GM12875 (cell line): ENCODE data around the gene LINC01488.

Experiments
- H3K4me3 ChIP-seq: one replicate; pipeline ENCODE4 v1.5.1; 2011; ENCODE audit warnings: low read depth, low read length, control low read depth
- TF ChIP-seq, protein P1 (sequence below): IDR thresholded peaks from 2 replicates; pipeline ENCODE4 v1.5.1; 2011; ENCODE audit warnings: low read depth, mild to moderate bottlenecking, control low read depth, inconsistent platforms, low read length, moderate library complexity, borderline replicate concordance; ENCODE audit not compliant: insufficient read depth

The LINC01488 gene

GRCh38 chr11:69475141-69475865 is 6.2 kb upstream of the LINC01488 start:
- TF ChIP-seq, protein P1, sequence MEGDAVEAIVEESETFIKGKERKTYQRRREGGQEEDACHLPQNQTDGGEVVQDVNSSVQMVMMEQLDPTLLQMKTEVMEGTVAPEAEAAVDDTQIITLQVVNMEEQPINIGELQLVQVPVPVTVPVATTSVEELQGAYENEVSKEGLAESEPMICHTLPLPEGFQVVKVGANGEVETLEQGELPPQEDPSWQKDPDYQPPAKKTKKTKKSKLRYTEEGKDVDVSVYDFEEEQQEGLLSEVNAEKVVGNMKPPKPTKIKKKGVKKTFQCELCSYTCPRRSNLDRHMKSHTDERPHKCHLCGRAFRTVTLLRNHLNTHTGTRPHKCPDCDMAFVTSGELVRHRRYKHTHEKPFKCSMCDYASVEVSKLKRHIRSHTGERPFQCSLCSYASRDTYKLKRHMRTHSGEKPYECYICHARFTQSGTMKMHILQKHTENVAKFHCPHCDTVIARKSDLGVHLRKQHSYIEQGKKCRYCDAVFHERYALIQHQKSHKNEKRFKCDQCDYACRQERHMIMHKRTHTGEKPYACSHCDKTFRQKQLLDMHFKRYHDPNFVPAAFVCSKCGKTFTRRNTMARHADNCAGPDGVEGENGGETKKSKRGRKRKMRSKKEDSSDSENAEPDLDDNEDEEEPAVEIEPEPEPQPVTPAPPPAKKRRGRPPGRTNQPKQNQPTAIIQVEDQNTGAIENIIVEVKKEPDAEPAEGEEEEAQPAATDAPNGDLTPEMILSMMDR: no peak

GRCh38 chr11:69475866-69476471 is 5.5 kb upstream of the LINC01488 start:
- TF ChIP-seq, protein P1: no peak
- no peak overlapping the region for H3K4me3 ChIP-seq

More at GRCh38 chr11:69475141-69475865, 6.2 kb upstream of the LINC01488 start:
- no peak overlapping the region for H3K4me3 ChIP-seq

- H3K4me3 ChIP-seq: no peak overlapping the region
- TF ChIP-seq, protein P1: no peak
These were observed 4.9 kb upstream of the LINC01488 start for GRCh38 chr11:69476509-69476961.

GRCh38 chr11:69477086-69477485 is 4.4 kb upstream of the LINC01488 start:
- no peak overlapping the region for H3K4me3 ChIP-seq
- TF ChIP-seq, protein P1: no peak

DNA sequence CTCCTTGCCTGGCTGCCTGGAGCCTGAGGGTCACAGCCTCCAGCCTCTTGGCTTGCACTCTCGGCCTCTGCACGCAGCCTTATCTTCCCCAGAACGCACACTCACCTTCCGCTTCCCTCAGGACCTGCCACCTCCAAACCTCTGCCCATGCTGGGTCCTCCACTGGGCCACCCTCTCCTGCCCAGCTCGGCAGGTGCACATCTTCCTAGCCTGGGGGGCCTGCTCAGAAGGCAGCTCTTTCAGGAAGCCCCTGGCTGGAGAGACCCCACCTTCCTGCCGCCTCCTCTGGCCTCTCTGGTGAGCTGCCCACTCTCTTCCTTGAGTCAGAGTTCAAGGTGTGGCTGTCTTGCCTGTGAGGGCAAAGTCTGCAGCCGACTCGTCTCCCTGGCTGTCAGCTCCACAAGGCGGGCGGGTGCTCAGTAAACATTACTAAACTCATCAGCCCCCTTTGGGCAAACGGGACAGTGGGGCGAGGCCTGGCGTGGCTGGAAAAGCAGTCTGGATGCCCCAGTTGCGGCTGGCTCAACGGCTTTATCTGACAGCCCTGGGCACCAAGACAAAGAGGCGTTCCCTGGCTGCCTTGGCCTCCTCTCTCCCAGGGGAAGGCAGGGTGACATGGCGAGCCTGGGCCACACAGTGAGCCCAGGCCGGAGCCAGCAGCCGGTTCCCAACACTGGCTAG is 1.7 kb upstream of the LINC01488 start:
- H3K4me3 ChIP-seq: no peak overlapping the region
- TF ChIP-seq, protein P1: no peak

DNA sequence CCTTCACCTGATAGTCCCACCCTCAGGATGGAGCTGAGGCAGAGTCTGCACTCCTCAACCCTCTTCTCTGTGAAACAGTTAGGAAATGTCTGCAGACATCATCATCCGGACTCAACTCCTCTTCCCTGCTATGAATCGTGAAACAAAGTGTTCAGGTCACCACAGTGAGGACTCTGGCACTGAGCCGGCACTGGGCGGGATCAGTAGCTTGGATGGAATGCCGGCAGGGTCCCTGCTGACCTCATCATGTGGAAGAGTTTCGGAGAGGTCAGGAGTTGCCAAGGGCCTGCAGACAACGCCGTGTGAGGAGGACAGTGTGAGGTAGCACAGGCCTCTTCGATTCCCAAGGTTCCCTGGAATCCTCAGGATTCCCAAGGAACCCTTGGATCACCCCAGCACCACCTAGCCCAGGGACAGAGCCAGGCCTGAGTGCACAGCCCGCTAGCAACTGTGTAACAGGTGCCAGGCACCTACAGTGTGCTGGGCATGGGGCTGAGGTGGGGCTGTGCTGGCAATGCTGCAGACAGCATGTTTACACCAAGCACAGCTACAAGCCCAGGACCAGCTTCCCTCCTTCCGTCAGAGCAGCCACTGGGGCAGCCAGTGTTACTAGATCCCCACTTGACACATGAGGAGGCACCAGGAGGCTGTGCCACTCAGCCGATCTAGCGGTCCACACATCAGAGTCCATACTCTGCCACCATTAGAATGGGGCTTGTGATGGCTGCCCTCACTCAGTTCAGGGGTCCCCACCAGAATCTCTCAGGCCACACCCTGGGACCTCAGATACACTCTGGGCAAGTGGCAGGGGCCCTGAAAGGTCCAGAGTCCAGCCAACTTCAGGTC is 693 bp upstream of the LINC01488 start:
- no peak overlapping the region for H3K4me3 ChIP-seq
- TF ChIP-seq, protein P1: no peak
